Activated CD4-positive, alpha-beta T cell treated with anti-CD3 and anti-CD28 coated beads for 36 hours (primary cell): ENCODE results near the gene ARFGAP2. TPM values are rescaled to one million over a fixed set of nuclear protein-coding genes. Genes with fewer than 3 reads are reported as not detected.
A peak's percentile ranks its signal among the peaks of the same experiment; 100 is the strongest.

Source experiments
- ATAC-seq: fragments of 200-7000 bp; cut with Tn5 transposase; one replicate; pipeline ENCODE4 v1.10.0; 2021; ENCODE audit warnings: mild to moderate bottlenecking, moderate library complexity
- CTCF ChIA-PET: fragments of 350-600 bp; sonication (Branson Sonifier 250); formaldehyde crosslinking; loops from one replicate; lab custom pipeline; 2021; ENCODE audit warnings: antibody characterized with exemption; lab: Charles Lee
- POLR2A ChIA-PET: fragments of 350-600 bp; sonication (Branson Sonifier 250); formaldehyde crosslinking; loops from one replicate; lab custom pipeline; 2021; ENCODE audit warnings: antibody characterized with exemption, inconsistent platforms; lab: Charles Lee
- DNase-seq: peaks from one replicate; pipeline ENCODE4 v3.0.0-alpha.2; 2020
- H3K27ac Mint-ChIP-seq: one replicate; pipeline ENCODE4 v1.8.0; 2021; ENCODE audit warnings: mixed read lengths
- H3K27me3 Mint-ChIP-seq: one replicate; pipeline ENCODE4 v1.8.0; 2021; ENCODE audit warnings: mixed read lengths
- H3K36me3 Mint-ChIP-seq: one replicate; pipeline ENCODE4 v1.8.0; 2021; ENCODE audit warnings: low read depth, mixed read lengths
- H3K4me1 Mint-ChIP-seq: one replicate; pipeline ENCODE4 v1.8.0; 2021; ENCODE audit warnings: mixed read lengths
- H3K4me3 Mint-ChIP-seq: one replicate; pipeline ENCODE4 v1.8.0; 2021; ENCODE audit warnings: mild to moderate bottlenecking, moderate library complexity, mixed read lengths
- H3K9me3 Mint-ChIP-seq: one replicate; pipeline ENCODE4 v1.8.0; 2021; ENCODE audit warnings: low read depth, mixed read lengths
- intact Hi-C, 2 experiments: fragments of 100-400 bp; cut with DNase I in 1 of 2; cut with micrococcal nuclease in 1 of 2; formaldehyde crosslinking; loops; one replicate each; pipeline versions ENCODE4 v1.14.2 to v1.15.1; 2022 to 2024; cut with DNase I, micrococcal nuclease
- total RNA-seq, 2 experiments: library from RNA; stranded (reverse); gene quantifications; one replicate each; pipeline ENCODE4 v1.2.3, GENCODE V29; 2021

The ARFGAP2 gene
- total RNA-seq, 2 experiments from 2014 or later, result 74.9 to 76.5 TPM

GRCh38 chr11:47158242-47158641, 18.4 kb downstream of the ARFGAP2 start:
- POLR2A ChIA-PET, result no interaction called here
- Mint-ChIP-seq H3K4me1 (peaks cover 22% of the 10 kb centered on the region), H3K27ac (no peak overlapping the region)

GRCh38 chr11:47157805-47158204, 18.9 kb downstream of the ARFGAP2 start:
- no peaks in the 10 kb centered on the region for H3K9me3 Mint-ChIP-seq
- no peak overlapping the region for H3K4me3 Mint-ChIP-seq
- CTCF ChIA-PET, result interaction anchor here (1.2 to 1.4 kb wide), 2 partner anchors 20 to 239 kb away, joined by 3 read pairs; no protein-coding TSS in a partner anchor
- DNase-seq (no peak), ATAC-seq (no peak)
- no peaks in the 10 kb centered on the region for H3K27me3 Mint-ChIP-seq
- intact Hi-C loops, result no loop called here
- no peaks in the 10 kb centered on the region for H3K36me3 Mint-ChIP-seq
- POLR2A ChIA-PET, result interaction anchor here (0.5 to 0.7 kb wide), 2 partner anchors 558 to 623 kb away, joined by 3 read pairs; no protein-coding TSS in a partner anchor
- peaks cover 26% of the 10 kb centered on the region for H3K4me1 Mint-ChIP-seq
- H3K27ac Mint-ChIP-seq, result no peak overlapping the region

More at GRCh38 chr11:47158242-47158641, 18.4 kb downstream of the ARFGAP2 start:
- DNase-seq (no peak), ATAC-seq (no peak)
- H3K4me3 Mint-ChIP-seq, result no peak overlapping the region
- H3K36me3 Mint-ChIP-seq, result no peaks in the 10 kb centered on the region
- CTCF ChIA-PET, result interaction anchor here (1.2 to 1.4 kb wide), 2 partner anchors 21 to 239 kb away, joined by 3 read pairs; no protein-coding TSS in a partner anchor
- no peaks in the 10 kb centered on the region for H3K27me3 Mint-ChIP-seq
- no peaks in the 10 kb centered on the region for H3K9me3 Mint-ChIP-seq
- intact Hi-C loops, result no loop called here

- Mint-ChIP-seq H3K4me1 (peaks cover 26% of the 10 kb centered on the region), H3K4me3 (no peak overlapping the region), H3K27ac (no peak overlapping the region), H3K9me3 (no peaks in the 10 kb centered on the region), H3K27me3 (no peaks in the 10 kb centered on the region), H3K36me3 (no peaks in the 10 kb centered on the region)
- no peak for DNase-seq
- no peak for ATAC-seq
- ChIA-PET CTCF (interaction anchor here (1.2 kb wide), 1 partner anchor 20 kb away, joined by 3 read pairs; no protein-coding TSS in a partner anchor), POLR2A (no interaction called here)
- intact Hi-C loops, result no loop called here
Measured at GRCh38 chr11:47156951-47157350, 19.7 kb downstream of the ARFGAP2 start.

- no peak for ATAC-seq
- Mint-ChIP-seq H3K4me3 (no peak overlapping the region), H3K27ac (no peak overlapping the region), H3K36me3 (no peaks in the 10 kb centered on the region), H3K4me1 (peaks cover 26% of the 10 kb centered on the region), H3K27me3 (no peaks in the 10 kb centered on the region), H3K9me3 (no peaks in the 10 kb centered on the region)
- intact Hi-C loops, result no loop called here
- DNase-seq, result no peak
- POLR2A ChIA-PET, result interaction anchor here (0.8 kb wide), 1 partner anchor 8 kb away, joined by 3 read pairs; no protein-coding TSS in a partner anchor
- CTCF ChIA-PET, result interaction anchor here (0.9 kb wide), 1 partner anchor 9 kb away, joined by 3 read pairs; no protein-coding TSS in a partner anchor
Measured at GRCh38 chr11:47156333-47156732, 20.3 kb downstream of the ARFGAP2 start.

- ATAC-seq, result no peak
- Mint-ChIP-seq H3K36me3 (no peaks in the 10 kb centered on the region), H3K4me3 (no peak overlapping the region), H3K27ac (no peak overlapping the region), H3K27me3 (no peaks in the 10 kb centered on the region), H3K4me1 (peaks cover 26% of the 10 kb centered on the region), H3K9me3 (no peaks in the 10 kb centered on the region)
- POLR2A ChIA-PET, result interaction anchor here (0.8 kb wide), 1 partner anchor 8 kb away, joined by 3 read pairs; no protein-coding TSS in a partner anchor
- no peak for DNase-seq
- CTCF ChIA-PET, result interaction anchor here (0.6 to 2.5 kb wide), 5 partner anchors 9 to 677 kb away, joined by 3 to 9 read pairs (median 3); no protein-coding TSS in a partner anchor
- intact Hi-C loops, result no loop called here
Measured at GRCh38 chr11:47155879-47156278, 20.8 kb downstream of the ARFGAP2 start.

- ChIA-PET POLR2A (interaction anchor here (0.6 to 1.0 kb wide), 3 partner anchors 60 to 238 kb away, joined by 3 to 4 read pairs (median 3); partner anchors contain the start of gene DDB2), CTCF (interaction anchor here (0.6 to 3.3 kb wide), 16 partner anchors 8 to 678 kb away, joined by 3 to 23 read pairs (median 3); partner anchors contain the start of gene CSTPP1)
- H3K9me3 Mint-ChIP-seq, result no peaks in the 10 kb centered on the region
- no peak overlapping the region for H3K4me3 Mint-ChIP-seq
- H3K36me3 Mint-ChIP-seq, result no peaks in the 10 kb centered on the region
- DNase-seq (no peak), ATAC-seq (peak; percentile 45)
- H3K27me3 Mint-ChIP-seq, result no peaks in the 10 kb centered on the region
- intact Hi-C loops, result no loop called here
- peak overlapping the region; percentile 16 for H3K27ac Mint-ChIP-seq
- H3K4me1 Mint-ChIP-seq, result peaks cover 26% of the 10 kb centered on the region
Measured at GRCh38 chr11:47154616-47155570, 21.8 kb downstream of the ARFGAP2 start.

- Mint-ChIP-seq H3K36me3 (no peaks in the 10 kb centered on the region), H3K9me3 (no peaks in the 10 kb centered on the region), H3K27ac (no peak overlapping the region), H3K4me1 (peaks cover 26% of the 10 kb centered on the region), H3K4me3 (no peak overlapping the region), H3K27me3 (no peaks in the 10 kb centered on the region)
- DNase-seq (peak; percentile 77), ATAC-seq (peak; percentile 80)
- intact Hi-C loops, result loop anchor here (1.0 kb wide), 2 partner anchors 233 to 264 kb away; no protein-coding TSS in a partner anchor
- CTCF ChIA-PET, result interaction anchor here (0.5 to 3.3 kb wide), 50 partner anchors 8 to 785 kb away, joined by 3 to 29 read pairs (median 4); partner anchors contain the start of gene CSTPP1
- POLR2A ChIA-PET, result interaction anchor here (0.5 to 1.0 kb wide), 3 partner anchors 217 to 1806 kb away, joined by 3 to 5 read pairs (median 3); partner anchors contain the start of gene CSTPP1
Measured at GRCh38 chr11:47152953-47153950, 23.4 kb downstream of the ARFGAP2 start.

- POLR2A ChIA-PET, result interaction anchor here (0.5 to 1.0 kb wide), 3 partner anchors 216 to 1805 kb away, joined by 3 to 5 read pairs (median 3); partner anchors contain the start of gene CSTPP1
Measured at GRCh38 chr11:47152126-47152952, 24.3 kb downstream of the ARFGAP2 start.

GRCh38 chr11:47149782-47150181, 26.9 kb downstream of the ARFGAP2 start:
- no peak overlapping the region for H3K27ac Mint-ChIP-seq

More at GRCh38 chr11:47152126-47152952, 24.3 kb downstream of the ARFGAP2 start:
- intact Hi-C loops, result no loop called here
- no peaks in the 10 kb centered on the region for H3K9me3 Mint-ChIP-seq
- no peak for DNase-seq
- CTCF ChIA-PET, result interaction anchor here (0.5 to 3.3 kb wide), 37 partner anchors 9 to 751 kb away, joined by 3 to 29 read pairs (median 4); partner anchors contain the start of gene CSTPP1
- H3K4me1 Mint-ChIP-seq, result peaks cover 26% of the 10 kb centered on the region
- H3K4me3 Mint-ChIP-seq, result no peak overlapping the region
- H3K27me3 Mint-ChIP-seq, result no peaks in the 10 kb centered on the region
- H3K27ac Mint-ChIP-seq, result no peak overlapping the region
- ATAC-seq, result no peak
- no peaks in the 10 kb centered on the region for H3K36me3 Mint-ChIP-seq

More at GRCh38 chr11:47149782-47150181, 26.9 kb downstream of the ARFGAP2 start:
- intact Hi-C loops, result no loop called here
- ATAC-seq (no peak), DNase-seq (no peak)
- Mint-ChIP-seq H3K36me3 (no peaks in the 10 kb centered on the region), H3K9me3 (no peaks in the 10 kb centered on the region), H3K27me3 (no peaks in the 10 kb centered on the region), H3K4me1 (peaks cover 17% of the 10 kb centered on the region), H3K4me3 (no peak overlapping the region)
- ChIA-PET CTCF (interaction anchor here (0.6 kb wide), 1 partner anchor 22 kb away, joined by 3 read pairs; no protein-coding TSS in a partner anchor), POLR2A (no interaction called here)
